Fibroblast of skin of left quadriceps (primary cell): ENCODE measurements around the gene GALNT5.
A peak's percentile ranks its signal among the peaks of the same experiment; 100 is the strongest.
"Not testable (repeated sequence)": the region's sequence is repeated elsewhere in the genome, so short reads cannot be mapped to it uniquely, and the experiment has no call there.

Experiments
- DNase-seq, 2 experiments: peaks; one replicate each; pipeline ENCODE4 v3.0.0-alpha.2; 2013; ENCODE audit warnings: low read depth in 2 of 2

Gene GALNT5

DNA sequence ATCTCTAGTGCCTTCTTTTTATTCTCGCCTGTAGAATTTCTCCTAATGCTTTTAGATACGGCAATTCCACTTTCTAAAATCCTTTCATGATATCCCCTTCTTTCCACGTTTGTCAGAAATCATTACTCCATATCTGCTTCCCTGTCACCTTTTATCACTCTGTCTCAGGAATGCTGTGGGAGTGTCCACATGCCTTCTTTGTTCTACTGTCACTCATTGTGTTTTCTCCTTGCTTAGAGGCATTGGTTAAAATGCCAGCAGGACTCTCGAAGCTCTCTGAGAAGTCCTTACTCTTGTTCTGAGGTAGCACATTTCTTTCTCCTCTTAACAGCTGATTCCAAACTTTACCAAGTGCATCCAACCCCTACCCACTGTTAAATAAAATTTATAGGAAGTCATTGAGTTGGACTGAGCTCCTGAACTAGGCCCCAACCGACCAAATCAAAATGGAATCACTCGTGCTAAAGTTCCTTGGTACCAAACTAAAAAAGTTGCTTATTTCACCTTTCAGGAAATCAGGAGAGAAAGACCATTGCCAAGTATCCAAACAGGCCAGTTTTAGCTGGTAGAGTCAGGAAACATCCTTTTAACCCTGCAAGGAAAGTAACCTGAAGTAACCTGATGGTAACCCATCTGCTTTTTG is 10.6 kb upstream of the GALNT5 start:
- DNase-seq, result no peak

DNA sequence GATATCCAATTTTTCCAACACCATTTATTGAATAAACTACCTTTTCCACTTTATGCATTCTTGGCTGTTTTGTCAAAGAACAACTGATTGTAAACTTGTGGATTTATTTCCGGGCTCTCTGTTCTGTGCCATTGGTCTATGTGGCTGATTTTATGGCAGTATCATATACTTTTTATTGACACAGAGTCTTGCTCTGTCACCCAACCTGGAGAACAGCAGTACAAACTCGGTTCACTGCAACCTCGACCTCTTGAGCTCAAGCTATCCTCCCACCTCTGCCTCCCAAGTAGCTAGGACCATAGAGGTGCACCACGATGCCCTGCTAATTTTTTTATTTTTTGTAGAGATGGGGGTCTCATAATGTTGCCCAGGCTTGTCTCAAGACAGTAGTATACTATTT is 6.7 kb upstream of the GALNT5 start:
- DNase-seq, result no peak

DNA sequence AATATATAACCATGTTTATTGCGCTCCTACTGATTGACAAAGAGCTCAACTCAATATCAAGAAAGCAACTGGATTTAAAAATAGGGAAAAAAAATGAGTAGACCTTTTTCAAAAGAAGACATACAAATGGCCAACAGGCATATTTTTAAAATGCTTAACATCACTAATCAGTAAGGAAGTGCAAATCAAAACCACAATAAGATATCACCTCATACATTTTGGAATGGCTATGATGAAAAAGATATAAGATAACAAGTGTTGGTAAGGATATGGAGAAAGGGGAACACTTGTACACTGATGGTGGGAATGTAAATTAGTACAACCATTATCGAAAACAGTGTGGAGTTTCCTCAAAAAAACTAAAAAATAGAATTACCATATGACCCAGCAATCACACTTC is 5.6 kb upstream of the GALNT5 start:
- no peak for DNase-seq

DNA sequence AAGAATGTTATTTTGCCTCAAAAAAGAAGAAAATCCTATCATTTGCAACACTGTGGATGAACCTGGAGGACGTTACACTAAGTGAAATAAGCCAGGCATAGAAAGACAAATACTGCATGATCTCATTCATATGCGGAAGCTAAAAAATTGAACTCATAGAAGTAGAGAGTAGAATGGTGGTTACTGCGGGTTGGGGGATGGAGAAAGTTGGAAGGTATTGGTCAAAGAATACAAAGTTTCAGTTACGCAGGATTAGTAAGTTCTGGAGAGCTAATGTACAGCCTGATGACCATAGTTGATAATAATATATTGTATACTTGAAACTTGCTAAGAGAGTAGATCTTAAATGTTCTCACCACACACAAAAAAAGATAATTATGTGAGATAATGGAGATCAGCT is 5.0 kb upstream of the GALNT5 start:
- DNase-seq, result no peak

GRCh38 chr2:157254041-157254440 is 3.5 kb upstream of the GALNT5 start:
- DNase-seq, result no peak

DNA sequence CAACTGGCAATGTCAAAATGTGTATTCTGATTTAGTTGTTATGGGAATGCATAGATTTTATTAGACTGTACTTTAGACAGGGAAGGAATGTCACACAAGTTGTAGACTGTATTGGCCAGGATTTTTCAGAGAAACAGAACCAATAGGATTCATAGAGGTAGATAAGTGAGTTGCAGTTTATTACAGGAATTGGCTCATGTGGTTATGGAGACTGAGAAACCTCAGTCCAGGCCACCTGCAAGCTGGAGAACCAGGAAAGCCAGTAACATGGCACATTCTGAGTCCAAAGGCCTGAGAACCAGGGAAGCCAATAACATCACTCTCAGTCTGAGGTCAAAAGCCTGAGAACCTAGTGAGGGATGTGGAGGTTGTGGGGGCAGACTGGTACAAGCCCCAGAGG is 1.8 kb upstream of the GALNT5 start:
- no peak for DNase-seq

DNA sequence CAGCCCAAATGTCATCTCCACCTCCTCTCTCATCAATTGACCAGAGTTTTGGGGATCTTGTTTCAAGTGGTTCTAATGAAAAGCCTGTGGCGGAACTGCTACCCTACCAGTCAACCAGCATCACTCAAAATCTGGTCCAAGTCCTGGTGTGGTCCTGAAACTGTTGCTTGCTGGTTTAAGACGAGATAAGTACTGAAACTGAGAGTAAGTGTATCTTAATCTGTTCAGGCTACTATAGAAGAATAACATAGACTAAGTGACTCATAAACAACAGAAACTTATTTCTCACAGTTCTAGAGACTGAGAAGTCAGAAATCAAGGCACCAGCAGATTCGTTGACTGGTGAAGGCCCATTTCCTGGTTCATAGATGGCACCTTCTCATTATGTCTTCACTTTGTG is 879 bp upstream of the GALNT5 start:
- DNase-seq, result no peak

GRCh38 chr2:157258520-157259326 is 1.2 kb downstream of the GALNT5 start:
- DNase-seq, result no peak

DNA sequence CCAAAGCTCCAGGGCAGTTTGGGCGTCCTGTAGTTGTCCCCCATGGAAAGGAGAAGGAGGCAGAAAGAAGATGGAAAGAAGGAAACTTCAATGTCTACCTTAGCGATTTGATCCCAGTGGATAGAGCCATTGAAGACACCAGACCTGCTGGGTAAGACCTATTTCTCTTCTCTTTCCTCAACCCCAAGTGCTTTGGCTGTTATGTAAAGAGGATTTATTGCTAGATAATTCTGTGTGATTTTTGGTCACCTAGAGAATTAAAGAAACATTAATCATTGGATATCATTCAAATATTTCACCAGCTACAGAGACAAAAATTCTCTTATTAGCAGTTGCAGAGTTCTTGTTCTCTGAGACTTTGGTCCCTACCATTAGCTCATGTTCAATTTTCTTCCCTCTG is 1.9 kb downstream of the GALNT5 start:
- no peak for DNase-seq

DNA sequence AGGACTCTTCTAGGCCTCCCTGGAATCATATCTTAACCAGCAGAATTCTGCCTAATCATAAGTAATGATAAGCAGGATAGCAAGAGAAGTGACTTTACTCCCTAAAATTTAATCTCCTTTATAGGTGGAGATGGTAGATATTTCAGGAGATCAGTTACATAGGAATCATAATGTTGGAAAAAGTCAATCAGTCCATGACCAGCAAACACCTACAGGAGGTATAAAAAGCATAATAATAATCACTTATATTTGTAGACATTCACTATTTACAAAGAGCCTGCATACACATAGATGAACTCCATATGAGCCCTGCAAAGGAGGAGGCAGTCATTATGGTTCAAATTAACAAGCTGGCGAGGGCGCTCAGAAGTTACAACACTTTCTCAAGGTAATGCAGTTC is 2.5 kb downstream of the GALNT5 start:
- no peak for DNase-seq

DNA sequence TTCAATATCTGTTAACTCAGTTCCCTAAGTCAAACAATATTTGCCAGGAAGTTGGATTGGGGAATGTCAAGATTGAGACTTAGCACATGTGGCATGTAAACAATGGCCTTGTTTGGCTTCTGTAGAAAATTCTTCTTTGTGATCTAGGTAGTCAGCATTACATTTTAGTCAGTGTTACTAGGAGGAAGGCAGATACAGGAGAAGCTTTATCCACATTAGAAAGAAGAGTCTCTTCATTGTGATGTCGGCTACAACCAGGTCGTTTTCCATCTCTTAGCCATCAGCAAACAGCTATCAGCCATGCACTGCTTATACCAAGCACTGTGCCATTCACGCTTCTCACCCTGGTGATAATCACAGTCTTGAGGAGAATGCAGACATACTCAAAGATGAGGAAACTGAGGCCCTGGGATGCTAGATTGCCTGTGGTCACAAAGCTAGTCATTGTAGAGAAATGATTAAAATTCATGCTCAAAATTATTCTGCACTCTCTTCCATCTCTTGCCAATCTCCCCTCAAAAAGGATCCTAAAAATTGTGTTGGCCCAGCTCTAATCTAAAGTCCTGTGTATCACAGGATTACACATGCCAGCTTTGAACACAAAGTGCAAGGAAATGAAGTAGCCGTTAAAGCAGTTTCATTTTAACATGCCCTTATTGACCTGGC is 3.2 kb downstream of the GALNT5 start:
- no peak for DNase-seq

- no peak for DNase-seq
These were observed 3.8 kb downstream of the GALNT5 start for GRCh38 chr2:157261199-157261782.

DNA sequence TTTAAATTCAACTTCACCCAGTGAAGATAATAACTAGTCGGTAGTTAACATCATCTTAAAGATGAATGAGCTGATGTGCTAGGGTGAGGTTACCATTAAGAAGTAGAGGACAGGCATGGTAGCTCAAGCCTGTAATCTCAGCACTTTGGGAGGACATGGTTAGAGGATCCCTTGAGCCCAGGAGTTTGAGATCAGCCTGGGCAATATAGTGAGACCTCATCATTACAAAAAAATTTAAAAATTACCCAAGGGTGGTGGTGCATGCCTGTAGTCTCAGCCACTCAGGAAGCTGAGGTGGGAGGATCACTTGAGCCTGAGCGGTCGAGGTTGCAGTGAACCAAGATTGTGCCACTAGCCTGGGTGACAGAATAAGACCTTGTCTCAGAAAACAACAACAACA is 4.7 kb downstream of the GALNT5 start:
- no peak for DNase-seq

- peak in 1 of 2 experiments; percentile 22 for DNase-seq
These were observed 6.6 kb downstream of the GALNT5 start for GRCh38 chr2:157264099-157264498.

- DNase-seq, result no peak
These were observed 8.3 kb downstream of the GALNT5 start for GRCh38 chr2:157265825-157266224.

DNA sequence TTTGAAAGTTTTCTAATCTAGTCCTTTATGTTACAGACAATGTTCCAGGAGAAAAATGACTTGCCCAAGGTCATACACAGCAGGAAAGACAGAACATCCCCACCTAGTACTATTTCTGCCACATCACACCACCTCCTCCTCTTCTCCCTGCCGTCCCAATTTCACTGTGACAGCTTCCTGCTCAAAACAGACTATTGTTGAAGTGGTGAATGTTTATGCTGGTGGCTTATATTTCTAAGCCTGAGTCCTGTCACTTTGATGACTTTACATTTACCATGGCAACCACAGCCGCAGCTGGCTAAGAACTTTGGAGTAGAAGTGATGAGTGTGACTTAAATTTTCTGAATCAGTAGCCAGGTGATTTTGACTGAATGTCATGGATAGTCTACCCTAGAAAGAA is 10.0 kb downstream of the GALNT5 start:
- DNase-seq, result no peak

DNA sequence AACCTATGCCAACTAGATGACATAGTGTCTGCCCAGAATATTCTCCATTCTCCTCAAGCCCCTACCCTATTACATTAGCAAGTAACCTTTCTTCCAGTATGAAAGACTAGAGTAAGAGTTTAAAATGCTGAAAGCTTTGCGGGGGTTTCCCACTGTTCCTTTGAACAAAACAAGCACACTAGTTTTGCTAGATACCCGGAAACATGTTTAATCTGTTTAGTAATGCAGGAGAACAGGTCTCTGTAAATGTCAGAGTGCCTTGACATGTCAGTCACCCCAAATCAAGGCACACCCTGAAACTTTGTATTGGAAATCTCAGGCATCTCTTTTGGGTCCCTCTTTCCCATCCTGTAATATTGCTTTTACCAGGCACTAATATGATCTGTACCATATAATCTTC is 11.6 kb downstream of the GALNT5 start:
- no peak for DNase-seq

DNA sequence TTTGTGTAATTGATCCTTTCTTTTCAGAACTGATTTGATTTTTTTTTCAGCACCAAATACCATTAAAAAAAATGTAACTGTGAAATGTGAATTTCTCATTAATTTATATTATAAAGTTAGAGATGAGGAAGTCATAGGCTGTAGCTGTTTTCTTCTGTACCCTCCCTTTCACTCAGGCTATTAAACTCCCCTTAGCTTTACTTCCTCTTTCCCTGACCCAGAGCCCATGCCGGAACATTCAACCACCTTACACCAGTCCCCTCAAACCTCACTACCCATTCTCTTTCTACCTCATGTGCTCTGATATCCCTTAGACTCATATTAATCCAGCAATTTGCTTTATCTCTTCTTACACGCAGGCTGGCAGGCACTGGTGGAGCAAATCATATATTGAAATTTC is 12.4 kb downstream of the GALNT5 start:
- no peak for DNase-seq

- no peak for DNase-seq
These were observed 14.2 kb downstream of the GALNT5 start for GRCh38 chr2:157271590-157272203.

- not testable (repeated sequence) for DNase-seq
These were observed 21.8 kb downstream of the GALNT5 start for GRCh38 chr2:157279311-157279710.

- DNase-seq, result no peak
These were observed 23.8 kb downstream of the GALNT5 start for GRCh38 chr2:157281316-157281715.

DNA sequence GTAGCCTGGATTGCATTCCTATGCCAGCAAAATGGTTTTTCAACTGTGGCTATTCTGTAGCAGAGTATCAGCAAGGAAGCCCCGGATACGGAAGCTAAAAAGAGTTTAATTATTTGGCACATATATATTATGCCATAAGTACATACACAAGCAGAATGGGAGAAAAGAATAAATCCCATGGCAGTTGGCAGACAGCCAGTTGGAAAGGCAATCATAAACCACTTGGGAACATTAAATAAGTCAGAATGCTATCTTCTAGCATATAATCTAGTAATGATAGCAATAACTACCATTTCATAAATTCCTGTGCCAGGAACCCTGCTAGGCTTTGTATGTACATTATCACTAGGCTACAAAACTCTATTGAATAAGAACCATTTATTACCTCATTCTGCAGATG is 26.0 kb downstream of the GALNT5 start:
- DNase-seq, result no peak
